Right ventricle myocardium inferior (tissue), 1 donor: ENCODE measurements around the gene RFC2. TPM values are rescaled to one million over a fixed set of nuclear protein-coding genes. Genes with fewer than 3 reads are reported as not detected.
A peak's percentile ranks its signal among the peaks of the same experiment; 100 is the strongest.

Source experiments
- ATAC-seq: fragments of 200-7000 bp; cut with Tn5 transposase; one replicate; pipeline ENCODE4 v1.9.1; 2020; ENCODE audit warnings: mild to moderate bottlenecking, moderate library complexity
- DNase-seq: peaks from one replicate; pipeline ENCODE4 v3.0.0; 2021; ENCODE audit errors: missing footprints
- intact Hi-C: fragments of 100-400 bp; cut with DNase I; formaldehyde crosslinking; loops from one replicate; pipeline ENCODE4 v1.11.0; 2022
- long read RNA-seq: library from polyadenylated mRNA; unstranded; transcript quantifications from one replicate; pipeline ENCODE4 v2.0.0, GENCODE V29; 2021
- total RNA-seq: library from RNA; stranded (reverse); fragmentation: NEBNext Ultra II Directional; extraction: Animal tissue kit (Norgen Biotek cat#: 25700); gene quantifications from one replicate; pipeline ENCODE4 v1.2.1, GENCODE V29; 2021
- donor health status: DM: no; HTN: yes; CAD: no; lungs with severe emphysema.

The RFC2 gene
- total RNA-seq = 12.4 TPM
- long read RNA-seq, transcript RFC2-201 (11 exons, 1,695 nt) = major isoform, 7 of 11 reads
- long read RNA-seq, partial matches to known transcripts = 1 of 11 reads
- long read RNA-seq, other reads (novel, unspliced or antisense) = 1 of 11 reads

- intact Hi-C loops = loop anchor here (1.0 to 5.0 kb wide), 2 partner anchors 25 to 118 kb away; no protein-coding TSS in a partner anchor
- peak; percentile 99 for ATAC-seq
- peak; percentile 99 for DNase-seq
Measured at GRCh38 chr7:74254129-74254857, at the start of gene RFC2. TSS of gene RFC2 (minus strand) at chr7:74254399. CDS start at chr7:74254383, 16 bp downstream.

GRCh38 chr7:74302745-74303221 lies 48.6 kb upstream of the RFC2 start:
- DNase-seq = no peak
- ATAC-seq = no peak
- intact Hi-C loops = no loop called here

DNA sequence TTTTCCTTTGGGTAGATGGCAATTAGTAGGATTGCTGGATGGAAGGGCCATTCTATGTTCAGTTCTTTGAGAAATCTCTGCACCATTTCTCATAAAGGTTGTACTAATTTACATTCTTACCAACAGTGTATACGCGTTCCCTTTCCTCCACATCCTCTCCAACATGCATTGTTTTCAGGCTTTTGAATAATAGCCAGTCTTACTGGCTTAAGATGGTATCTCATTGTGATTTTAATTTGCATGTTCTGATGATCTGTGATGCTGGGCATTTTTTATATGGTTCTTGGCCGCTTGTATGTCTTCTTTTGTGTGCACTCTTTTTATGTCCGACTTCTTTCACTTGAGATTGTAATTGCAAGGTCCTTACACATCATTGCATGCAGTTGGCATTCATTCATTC lies 46.7 kb upstream of the RFC2 start:
- intact Hi-C loops = no loop called here
- no peak for ATAC-seq

DNA sequence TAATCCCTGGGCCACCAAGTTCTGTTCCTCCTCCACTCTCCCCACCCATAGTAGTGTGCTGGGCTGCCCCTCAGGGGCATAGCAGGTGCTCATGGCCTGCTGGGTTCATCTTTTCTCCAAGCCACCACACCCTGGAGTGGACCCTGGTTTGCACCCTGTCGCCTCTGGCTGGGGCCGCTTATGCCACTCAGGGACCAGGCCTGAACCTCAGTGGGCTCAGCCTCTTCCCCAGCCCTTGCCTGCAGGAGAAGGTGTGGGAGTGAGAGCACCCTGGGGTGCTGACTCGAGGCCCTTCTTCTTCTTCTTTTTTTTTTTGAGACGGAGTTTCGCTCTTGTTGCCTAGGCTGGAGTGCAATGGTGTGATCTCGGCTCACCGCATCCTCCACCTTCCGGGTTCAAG lies 45.2 kb upstream of the RFC2 start:
- ATAC-seq (no peak), DNase-seq (no peak)
- intact Hi-C loops = no loop called here

More for the DNA sequence above, 46.7 kb upstream of the RFC2 start:
- no peak for DNase-seq

- DNase-seq (no peak), ATAC-seq (no peak)
- intact Hi-C loops = no loop called here
Measured at GRCh38 chr7:74297516-74298233, 43.5 kb upstream of the RFC2 start.

DNA sequence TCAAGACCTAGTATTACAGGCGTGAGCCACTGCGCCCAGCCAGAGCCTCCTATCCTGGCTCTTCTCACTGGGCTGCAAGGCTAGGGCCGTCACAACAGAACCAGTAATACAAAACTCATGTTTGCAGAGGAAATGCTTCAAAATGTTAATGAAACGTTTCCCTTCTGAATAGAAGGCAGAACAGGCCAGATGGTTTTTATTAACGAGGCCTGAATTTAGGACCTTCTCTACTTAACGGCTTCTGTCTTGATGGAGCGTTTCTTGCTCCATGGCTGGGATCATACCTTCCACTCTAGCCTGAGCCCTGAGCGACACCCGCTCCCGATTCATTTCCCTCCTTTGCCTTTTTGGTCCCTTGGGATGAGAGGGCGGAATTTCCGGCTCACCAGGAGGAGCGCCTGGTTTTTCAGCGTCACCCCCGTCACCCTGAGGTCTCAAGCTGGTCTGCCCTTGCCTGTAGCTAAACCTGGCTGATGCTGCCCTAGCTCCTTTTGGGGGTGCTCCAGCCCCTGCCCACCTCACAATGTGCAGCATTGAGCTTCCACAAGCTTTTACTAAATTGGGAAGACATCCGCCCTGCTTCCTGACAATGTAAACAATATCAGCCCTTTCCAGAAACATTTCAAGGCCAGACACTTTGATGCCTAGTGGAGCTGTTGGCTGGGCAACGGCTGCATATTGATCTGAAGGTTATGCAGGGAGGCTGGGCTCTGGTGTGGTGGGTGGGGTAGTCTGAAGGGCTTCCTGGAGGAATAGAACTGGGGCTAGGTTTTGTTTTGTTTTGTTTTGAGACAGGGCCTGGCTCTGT lies 40.2 kb upstream of the RFC2 start:
- ATAC-seq (peak; percentile 39), DNase-seq (no peak)
- intact Hi-C loops = loop anchor here (5.0 kb wide), 2 partner anchors 37 to 98 kb away; no protein-coding TSS in a partner anchor

- ATAC-seq = no peak
- intact Hi-C loops = loop anchor here (5.0 kb wide), 2 partner anchors 36 to 99 kb away; no protein-coding TSS in a partner anchor
- no peak for DNase-seq
Measured at GRCh38 chr7:74293577-74293908, 39.3 kb upstream of the RFC2 start.

DNA sequence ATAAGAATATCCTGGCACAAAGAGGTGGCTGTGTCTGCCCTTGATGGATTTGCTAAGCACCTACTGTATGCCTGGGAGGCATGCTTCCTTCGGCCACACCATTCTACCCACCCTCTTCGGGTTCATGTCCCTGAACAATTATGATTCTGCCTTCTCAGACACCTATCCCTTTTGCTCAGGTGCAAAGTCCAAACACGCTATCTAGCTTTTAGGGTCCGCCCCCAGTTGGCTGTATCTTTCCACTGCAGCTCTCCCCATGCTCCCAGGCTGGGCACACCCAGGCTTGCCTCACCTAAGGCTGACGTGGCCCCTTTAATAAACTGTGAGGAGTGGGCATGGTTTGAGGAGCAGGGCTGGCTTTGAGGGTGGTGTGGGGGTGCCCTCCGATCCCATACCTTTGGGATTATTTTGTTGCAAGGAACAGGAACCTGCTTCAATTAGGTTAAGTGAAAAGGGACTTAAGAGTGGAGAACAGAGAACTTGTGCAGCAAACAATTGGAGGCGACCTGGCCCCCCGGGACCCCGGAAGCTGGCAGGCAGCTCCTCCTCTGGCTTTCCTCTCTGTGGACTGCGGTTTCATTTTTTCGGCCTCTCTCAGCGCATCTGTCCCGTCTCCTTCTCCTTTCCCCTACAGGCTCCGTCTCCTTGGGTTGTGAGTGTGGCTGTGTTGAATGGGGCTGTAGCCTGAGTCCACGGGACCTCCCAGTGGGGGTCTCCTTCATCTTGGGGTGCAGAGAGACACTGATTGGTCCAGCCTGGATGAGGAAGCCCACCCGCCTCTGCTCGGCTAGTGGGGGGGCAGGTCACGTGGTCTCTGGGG lies 38.8 kb upstream of the RFC2 start:
- DNase-seq = no peak
- ATAC-seq = no peak
- intact Hi-C loops = loop anchor here (5.0 kb wide), 2 partner anchors 36 to 99 kb away; no protein-coding TSS in a partner anchor

DNA sequence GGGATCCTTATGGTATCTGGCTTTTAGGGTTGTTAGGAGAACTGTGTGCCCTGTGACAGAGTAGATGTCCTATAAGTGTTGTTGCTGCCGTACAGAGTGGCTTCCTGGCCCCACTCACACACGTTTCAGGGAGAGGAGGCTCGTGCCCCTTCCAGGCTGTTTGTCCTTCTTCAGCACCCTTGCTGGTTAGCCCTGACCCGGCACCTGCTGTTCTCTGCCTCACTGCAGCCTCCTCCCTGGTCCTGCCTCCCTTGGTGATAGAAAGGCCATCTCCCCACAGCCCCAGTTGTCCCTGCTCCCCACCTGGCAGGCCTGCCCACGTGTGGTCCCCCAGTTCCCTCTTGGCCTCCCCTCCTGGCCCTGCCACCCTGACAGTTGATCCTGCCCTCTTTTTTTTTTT lies 37.3 kb upstream of the RFC2 start:
- DNase-seq = no peak
- no peak for ATAC-seq
- intact Hi-C loops = loop anchor here (5.0 kb wide), 2 partner anchors 34 to 101 kb away; no protein-coding TSS in a partner anchor

GRCh38 chr7:74290981-74291441 lies 36.8 kb upstream of the RFC2 start:
- DNase-seq = no peak
- ATAC-seq = no peak
- intact Hi-C loops = loop anchor here (5.0 kb wide), 2 partner anchors 34 to 101 kb away; no protein-coding TSS in a partner anchor

- ATAC-seq = no peak
- intact Hi-C loops = loop anchor here (5.0 kb wide), 2 partner anchors 33 to 102 kb away; no protein-coding TSS in a partner anchor
Measured at GRCh38 chr7:74290553-74290950, 36.4 kb upstream of the RFC2 start.

DNA sequence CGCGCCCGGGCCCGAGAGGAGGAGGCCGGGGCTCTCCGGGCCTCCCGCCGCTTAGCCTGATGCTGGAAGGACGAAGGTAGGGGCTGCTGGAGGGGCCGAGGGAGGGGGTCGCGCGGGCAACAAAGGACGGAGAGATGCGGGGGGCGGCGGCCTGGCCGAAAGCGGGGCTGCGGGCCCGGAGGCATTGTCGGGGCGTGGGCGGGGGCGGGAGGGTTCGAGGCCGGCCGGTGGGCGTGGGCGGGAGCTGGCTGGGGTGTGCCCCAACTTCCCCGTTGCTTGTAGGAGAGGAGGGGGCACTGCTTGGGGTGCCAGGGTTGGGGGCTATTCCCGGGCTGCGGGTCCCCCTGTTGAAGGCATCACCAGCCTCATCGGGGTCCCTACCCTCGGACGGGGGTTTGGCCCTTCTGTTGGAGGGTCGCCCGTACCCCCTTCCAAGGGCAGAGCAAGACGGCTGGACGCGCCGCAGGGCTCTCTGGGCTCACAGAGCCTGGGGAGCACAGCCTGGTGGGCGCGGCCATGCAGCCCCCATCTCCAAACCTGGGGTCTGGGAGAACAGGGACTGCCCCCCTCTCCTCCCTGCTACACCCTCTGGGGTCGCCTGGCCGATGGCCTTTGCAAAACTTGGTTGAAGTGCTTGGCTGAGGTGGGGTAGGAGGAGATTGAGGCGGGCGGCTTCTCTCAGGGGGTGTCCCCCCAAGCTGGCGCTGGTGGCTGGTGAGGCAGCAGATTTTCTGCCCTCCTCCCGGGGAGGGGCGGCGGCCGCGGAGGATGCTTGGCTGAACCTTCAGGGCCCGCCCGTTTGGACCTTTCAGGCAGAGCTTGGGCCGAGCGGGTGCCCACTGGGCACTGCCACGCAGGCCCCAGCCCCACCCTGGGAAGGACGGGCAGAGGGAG lies 35.7 kb upstream of the RFC2 start:
- no peak for DNase-seq
- intact Hi-C loops = loop anchor here (5.0 kb wide), 3 partner anchors 33 to 102 kb away; no protein-coding TSS in a partner anchor
- peak; percentile 4 for ATAC-seq

More at GRCh38 chr7:74290553-74290950, 36.4 kb upstream of the RFC2 start:
- DNase-seq = no peak

DNA sequence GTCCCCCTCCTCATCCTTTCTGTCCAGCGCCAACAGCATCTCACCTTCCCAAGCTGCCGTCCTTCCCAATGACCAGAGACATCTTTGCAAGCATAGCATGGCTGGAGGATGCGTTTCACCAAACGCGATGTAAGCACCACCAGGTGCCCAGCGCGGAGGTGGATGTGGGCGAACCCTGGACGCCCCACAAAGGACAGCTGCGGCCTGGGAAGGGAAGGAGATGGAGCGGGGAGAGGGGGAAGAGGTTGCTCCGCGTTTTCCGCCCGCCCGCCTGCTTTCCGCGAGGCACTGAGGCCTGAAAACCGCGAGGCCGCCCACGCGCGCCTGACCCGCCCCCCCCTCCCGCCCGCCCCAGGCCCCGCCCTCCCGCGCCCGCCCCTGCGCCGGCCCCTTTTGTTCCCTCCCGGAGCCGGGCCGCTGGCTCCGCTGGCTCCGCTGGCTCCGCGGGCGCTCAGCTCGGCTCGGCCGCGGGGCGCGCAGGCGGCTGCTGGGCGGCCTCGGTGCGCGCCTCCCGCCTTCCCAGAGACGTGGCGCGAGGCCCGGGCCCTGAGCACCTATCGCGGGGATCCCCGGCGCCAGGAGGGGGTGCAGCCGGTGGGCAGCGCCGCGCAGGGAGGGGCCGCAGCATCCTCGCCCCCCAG lies 34.9 kb upstream of the RFC2 start, which contains the start of gene CLIP2:
Gene CLIP2 (plus strand): TSS at position 390 of the 641 bp plus-strand sequence. CDS start 28,140 bp downstream, outside the sequence.
- peak; percentile 91 for DNase-seq
- intact Hi-C loops = loop anchor here (5.0 kb wide), 1 partner anchor 93 kb away; no protein-coding TSS in a partner anchor
- ATAC-seq = peak; percentile 89

GRCh38 chr7:74288034-74288881 lies 34.1 kb upstream of the RFC2 start:
- intact Hi-C loops = loop anchor here (5.0 kb wide), 1 partner anchor 94 kb away; no protein-coding TSS in a partner anchor
- no peak for ATAC-seq
- DNase-seq = no peak
